ENCODE results near the gene FOXE3.

FOXE3 gene

DNA sequence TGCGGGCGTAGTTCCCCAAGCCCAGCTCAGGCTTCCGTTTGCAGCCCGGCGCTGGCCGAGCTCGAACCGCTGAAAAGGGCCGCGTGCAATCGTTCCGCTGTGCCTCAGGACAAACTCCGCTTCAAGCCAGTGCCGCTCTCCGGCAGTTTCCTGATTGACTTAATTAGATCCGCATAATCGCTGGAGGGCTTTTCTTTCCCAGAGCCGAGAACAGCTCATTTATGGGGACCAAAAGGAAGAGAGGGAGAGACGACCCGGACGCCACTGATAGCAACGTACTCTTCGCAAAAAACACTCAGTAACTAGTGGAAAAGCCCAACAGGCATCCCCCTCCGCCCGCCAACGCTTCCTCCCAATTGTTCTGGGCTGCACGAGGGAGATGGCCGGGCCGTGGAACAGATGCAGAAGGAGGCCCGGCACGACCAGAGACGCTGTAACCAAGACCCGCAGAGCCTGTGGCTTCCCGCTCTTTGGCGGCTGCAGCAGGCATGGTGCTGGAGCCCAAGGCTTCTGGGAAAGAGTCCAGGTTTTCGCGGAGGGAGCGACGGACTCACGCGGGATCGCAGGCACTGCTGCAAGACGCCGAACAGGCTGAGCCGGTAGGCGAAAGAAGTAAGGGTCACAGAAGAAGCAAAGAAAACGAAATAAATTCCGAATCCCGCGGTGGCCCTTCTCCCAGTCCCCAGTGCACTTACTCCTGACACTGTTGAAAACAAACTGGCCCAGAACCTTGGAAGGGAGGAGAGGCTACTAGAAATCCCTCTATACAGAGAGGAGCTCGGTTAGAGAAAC, 18.2 kb downstream of the FOXE3 start:
- no peak for DNase-seq (ENCODE audit: low read depth in 3 of 3, low spot score in 1 of 3)

DNA sequence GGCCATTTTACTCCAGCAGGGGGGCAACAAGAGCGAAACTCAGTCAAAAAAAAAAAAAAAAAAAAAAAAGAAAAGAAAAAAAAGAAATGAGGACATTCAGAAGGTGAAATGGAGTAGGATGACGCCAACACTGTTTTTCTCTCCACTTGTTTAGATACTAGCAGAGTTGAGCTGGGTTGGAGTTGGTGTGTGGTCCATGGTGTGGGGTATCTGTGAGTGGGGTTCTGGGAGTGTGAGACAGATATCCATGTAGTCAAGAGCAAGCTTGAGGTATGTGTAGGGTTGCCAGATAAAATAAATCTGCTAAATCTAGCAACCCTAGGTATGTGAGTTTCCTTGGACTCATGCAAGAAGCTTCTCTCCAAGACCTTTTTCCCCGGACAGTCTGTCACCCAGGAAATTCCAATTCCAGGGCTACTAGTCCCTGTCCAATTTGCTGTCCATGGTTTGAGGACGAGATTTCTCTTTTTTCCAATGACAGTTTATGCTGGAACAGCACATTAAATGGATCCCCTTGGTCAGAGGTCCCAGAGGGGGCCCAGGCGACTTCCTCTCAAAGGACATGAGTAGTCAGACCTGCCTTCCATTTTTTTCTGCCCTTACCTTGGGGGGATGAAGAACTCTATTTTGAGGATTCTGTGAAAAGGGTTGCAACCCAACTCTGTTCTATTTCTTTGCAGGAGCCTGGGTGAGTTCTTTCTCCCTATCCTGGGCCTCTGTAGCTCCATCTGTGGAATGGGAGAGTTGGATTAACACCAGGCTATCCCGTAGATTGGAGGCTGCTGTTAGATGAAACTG, 19.6 kb downstream of the FOXE3 start:
- DNase-seq (ENCODE audit: low read depth in 3 of 3, low spot score in 1 of 3), result no peak

DNA sequence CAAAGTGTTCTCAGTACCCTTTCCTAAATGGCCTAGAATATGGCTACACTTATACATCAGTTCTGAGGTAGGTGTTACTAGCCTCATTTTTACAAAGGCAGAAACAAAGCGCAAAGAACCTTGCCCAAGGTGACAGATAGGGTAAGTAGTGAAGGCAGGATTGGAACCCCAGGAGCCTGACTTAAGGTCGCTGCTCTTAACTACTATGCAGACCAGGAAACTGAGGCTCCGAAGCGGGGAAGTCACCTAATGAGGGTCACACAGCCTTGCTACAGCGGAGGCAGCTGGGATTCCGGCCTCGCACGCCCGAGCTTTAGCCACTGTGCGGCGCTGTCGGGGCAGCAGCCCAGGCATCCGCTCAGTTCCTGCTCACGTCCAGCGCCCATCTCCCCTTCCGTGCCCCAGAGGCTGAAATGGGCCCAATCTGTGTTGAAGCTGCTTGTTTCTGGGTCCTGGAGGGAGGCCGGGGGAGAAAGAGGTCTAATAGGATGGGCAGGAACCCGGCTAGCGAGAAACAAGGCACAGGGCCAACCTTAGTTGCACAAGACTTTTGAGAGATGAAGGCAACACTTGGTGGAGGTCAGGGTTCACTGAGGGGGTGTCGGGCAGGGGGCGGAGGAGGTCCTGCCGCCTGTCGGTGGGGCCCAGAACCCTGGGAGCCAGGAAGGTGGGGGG, 20.4 kb downstream of the FOXE3 start:
- DNase-seq (ENCODE audit: low read depth in 3 of 3, low spot score in 1 of 3), result peak in 2 of 3 donors; percentile 37 to 69

DNA sequence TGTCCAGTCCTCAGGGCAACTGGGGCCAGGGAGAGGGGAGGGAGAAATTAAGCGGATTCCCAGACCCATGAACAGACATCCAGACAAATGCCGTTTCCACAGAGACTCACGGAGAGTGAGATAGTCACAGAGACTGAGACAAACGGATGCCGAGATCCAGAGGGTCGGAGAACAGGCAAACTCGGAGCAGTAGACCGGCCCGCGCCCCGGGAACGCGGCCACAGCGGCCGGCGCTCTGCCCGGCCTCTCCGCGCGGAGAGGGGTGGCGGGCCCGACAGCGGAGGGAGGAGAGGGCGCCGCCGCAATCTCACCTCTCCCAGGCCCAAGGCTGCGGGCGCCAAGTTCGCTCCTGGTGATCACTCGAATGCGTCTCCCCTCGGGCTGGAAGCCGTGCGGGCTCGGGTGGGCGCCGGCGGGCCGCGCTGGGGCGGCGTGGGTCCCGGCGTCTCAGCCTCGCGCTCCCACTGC, 20.9 kb downstream of the FOXE3 start:
- DNase-seq (ENCODE audit: low read depth in 3 of 3, low spot score in 1 of 3), result no peak

GRCh38 chr1:47437447-47438164, 21.5 kb downstream of the FOXE3 start, which contains the start of gene FOXD2:
Gene FOXD2 (plus strand): TSS chr1:47438044. CDS start chr1:47438136, 92 bp downstream.
- DNase-seq (ENCODE audit: low read depth in 3 of 3, low spot score in 1 of 3), result peak; percentile 81 to 95 (median 82)

DNA sequence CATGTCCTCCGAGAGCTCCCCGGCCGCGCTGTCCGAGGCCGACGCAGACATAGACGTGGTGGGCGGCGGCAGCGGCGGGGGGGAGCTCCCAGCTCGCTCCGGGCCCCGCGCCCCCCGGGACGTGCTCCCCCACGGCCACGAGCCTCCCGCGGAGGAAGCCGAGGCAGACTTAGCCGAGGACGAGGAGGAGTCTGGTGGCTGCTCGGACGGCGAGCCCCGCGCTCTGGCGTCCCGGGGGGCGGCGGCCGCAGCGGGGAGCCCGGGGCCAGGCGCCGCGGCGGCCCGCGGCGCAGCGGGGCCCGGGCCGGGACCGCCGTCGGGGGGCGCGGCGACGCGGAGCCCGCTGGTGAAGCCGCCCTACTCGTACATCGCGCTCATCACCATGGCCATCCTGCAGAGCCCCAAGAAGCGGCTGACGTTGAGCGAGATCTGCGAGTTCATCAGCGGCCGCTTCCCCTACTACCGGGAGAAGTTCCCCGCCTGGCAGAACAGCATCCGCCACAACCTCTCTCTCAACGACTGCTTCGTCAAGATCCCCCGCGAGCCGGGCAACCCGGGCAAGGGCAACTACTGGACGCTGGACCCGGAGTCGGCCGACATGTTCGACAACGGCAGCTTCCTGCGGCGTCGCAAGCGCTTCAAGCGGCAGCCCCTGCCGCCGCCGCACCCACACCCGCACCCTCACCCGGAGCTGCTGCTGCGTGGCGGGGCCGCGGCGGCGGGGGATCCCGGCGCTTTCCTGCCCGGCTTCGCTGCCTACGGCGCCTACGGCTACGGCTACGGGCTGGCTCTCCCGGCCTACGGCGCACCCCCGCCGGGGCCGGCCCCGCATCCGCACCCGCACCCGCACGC, 22.3 kb downstream of the FOXE3 start:
- no peak for DNase-seq (ENCODE audit: low read depth in 3 of 3, low spot score in 1 of 3)

DNA sequence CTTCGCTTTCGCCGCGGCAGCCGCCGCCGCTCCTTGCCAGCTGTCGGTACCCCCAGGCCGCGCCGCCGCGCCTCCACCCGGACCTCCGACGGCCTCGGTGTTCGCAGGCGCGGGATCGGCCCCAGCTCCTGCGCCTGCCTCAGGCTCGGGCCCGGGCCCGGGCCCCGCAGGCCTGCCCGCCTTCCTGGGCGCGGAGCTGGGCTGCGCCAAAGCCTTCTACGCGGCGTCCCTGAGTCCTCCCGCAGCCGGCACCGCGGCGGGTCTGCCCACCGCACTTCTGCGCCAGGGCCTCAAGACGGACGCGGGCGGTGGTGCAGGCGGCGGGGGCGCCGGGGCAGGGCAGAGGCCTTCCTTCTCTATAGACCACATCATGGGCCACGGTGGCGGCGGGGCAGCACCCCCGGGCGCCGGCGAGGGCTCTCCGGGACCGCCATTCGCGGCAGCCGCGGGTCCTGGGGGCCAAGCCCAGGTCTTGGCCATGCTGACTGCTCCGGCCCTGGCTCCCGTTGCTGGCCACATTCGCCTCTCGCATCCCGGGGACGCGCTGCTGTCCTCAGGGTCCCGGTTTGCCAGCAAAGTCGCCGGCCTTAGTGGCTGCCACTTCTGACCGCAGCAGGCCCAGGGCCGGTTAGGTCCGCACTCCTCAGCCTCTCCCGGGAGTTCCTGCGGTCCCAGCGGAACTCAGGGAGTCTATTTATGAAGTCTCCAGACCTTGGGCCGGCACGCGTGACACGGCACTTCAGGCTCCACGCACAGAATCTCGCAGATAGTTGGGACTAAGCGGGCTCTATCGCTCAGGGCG, 23.1 kb downstream of the FOXE3 start:
- DNase-seq (ENCODE audit: low read depth in 3 of 3, low spot score in 1 of 3), result no peak

- no peak for DNase-seq (ENCODE audit: low read depth in 3 of 3, low spot score in 1 of 3)
These were observed 23.9 kb downstream of the FOXE3 start for GRCh38 chr1:47439819-47440598.

- DNase-seq (ENCODE audit: low read depth in 3 of 3, low spot score in 1 of 3), result no peak
These were observed 24.6 kb downstream of the FOXE3 start for GRCh38 chr1:47440599-47441081.

- no peak for DNase-seq (ENCODE audit: low read depth in 3 of 3, low spot score in 1 of 3)
These were observed 25.5 kb downstream of the FOXE3 start for GRCh38 chr1:47441450-47442106.

DNA sequence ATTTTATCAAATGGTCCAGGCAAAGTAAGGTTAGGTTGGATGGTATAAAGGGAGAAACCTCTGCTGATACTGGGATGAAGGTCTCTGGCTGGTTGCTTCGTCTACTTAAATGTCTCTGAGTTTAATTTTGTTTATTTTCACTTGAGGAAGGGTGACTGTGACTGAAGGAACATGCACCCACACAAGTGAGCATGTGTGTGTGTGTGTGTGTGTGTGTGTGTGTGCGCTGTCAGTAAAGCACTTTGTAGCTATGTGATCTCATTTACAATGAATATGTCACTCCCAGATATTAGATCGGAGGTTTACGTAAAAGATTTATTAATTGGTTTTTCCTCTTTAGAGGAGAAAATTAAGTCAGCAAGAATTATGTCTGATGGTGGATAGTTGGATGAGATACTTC, 26.1 kb downstream of the FOXE3 start:
- DNase-seq (ENCODE audit: low read depth in 3 of 3, low spot score in 1 of 3), result no peak

DNA sequence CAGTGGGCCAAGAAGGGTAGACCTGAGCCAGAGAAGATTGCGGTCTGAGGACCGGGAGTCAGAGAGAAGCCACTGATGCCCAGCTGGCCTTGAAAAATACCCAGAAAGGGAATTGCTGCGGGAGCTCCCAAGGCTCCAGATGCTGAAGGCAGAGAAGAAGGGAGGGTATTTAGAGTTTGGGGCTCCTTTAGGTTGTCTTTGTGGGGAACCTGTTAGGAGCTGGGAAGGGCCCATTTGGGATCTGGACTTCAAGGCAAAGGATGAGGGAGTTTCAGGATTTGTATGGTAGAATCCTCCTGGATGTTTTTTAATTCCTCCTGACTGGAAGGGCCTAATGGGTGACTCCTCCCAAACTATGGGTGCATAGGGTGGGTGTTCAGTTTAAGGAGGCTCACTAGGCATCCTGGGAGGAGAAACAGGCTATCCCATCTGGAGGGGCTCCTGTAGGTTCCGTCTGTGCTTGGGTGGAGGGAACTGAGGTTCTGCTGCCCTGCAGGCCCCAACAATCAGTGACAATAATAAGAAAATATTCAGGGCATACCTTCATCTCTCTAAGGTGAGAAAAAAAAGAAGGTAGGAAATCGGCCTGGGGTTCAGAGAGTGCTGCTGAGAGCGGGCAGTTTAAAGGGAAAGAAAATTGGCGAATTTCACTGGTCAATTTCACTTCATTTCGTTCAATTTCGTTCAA, 26.9 kb downstream of the FOXE3 start:
- DNase-seq (ENCODE audit: low read depth in 3 of 3, low spot score in 1 of 3), result no peak

DNA sequence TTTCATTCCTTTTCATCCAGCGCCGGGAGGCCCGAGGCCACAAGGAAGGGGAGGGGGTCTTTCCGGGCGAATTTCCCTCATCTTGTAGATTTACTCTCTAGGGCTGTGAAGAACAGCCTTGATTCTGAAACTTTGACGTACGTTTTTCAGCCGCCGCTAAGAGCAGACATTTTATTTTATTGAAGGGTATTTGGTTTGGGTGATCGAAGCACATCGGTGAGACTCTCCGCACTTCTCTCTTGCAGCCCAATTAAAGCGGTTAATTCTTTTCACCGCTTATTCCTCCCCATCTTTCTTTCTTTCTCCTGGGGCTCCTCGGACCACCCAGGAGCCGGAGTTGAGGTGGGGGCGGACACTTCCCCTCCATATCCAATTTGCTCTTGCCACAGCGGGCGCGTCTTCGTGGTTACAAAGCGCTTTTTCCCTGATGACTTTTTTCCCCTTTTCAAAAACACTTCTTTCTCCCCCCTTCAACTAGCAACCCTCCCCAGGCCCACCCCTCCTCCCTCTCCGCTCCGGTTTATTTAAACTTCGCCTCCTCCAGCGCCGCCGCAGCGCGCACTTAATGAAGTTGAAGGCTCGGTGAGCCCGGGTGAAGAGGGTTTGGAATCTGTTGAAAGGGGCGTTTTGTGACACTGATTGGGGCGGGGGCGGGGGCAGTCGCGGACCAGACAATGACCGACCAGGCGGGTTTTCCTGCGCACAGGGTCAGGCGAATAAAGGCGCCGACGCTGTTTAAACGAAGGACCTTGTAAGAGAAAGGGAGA, 27.6 kb downstream of the FOXE3 start:
- no peak for DNase-seq (ENCODE audit: low read depth in 3 of 3, low spot score in 1 of 3)

- DNase-seq (ENCODE audit: low read depth in 3 of 3, low spot score in 1 of 3), result no peak
These were observed 28.1 kb downstream of the FOXE3 start for GRCh38 chr1:47444297-47444561.

- DNase-seq (ENCODE audit: low read depth in 3 of 3, low spot score in 1 of 3), result no peak
These were observed 28.7 kb downstream of the FOXE3 start for GRCh38 chr1:47444562-47445465.

Measured in stimulated activated CD4-positive, alpha-beta T cell treated with anti-CD3 and anti-CD28 coated beads, TNF-alpha, amount 100 ng/mL, for 1 hour (primary cell).